ENCODE data around the gene ANAPC2. TPM values are rescaled to one million over a fixed set of nuclear protein-coding genes. Genes with fewer than 3 reads are reported as not detected.

The ANAPC2 gene
- total RNA-seq, 1 experiment from 2014 or later = 46.0 TPM

DNA sequence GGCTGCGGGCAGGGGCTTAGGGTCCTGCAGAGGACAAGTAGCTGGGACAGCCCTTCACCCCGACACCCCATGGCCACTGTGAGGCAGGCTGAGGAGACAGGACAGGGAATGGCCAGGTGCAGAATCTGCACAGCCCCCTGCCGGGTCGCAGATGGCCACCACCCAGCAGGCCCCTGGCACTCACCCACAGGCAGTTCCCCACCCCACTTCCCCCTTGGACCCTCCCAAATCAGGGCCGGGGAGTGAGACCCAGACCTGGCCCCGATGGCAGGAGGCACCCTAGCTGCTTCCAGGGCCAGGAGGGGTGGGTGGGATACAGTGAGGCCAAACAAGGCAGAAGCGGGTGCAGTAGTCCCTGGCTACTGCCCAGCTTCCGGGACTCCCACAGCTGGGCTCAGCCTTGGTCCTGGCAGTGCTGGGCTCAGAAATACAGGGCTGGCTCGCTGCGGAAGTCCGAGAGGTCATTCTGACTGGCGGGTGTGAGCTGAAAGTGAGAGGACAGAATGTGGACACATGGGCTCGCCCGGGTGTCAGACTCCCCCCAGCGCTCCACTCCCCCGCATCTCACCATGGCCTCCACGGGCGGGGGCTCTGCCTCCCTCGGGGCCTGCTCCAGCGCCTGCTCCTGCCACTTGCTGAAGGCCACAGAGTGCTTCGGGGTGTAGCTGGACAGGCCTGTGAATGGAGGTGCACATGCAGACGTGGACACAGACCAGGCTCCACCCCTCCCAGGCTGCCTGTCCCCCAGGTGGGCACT, 3.5 kb upstream of the ANAPC2 start:
- CTCF ChIA-PET = interaction anchor here (0.7 kb wide), 1 partner anchor 29 kb away, joined by 5 read pairs; no protein-coding TSS in a partner anchor
- intact Hi-C loops (cut with micrococcal nuclease; ENCODE audit: unreplicated experiment) = no loop called here
- no peak overlapping the region for H3K4me3 ChIP-seq (ENCODE audit: low read depth in 2 of 2, low read length in 2 of 2)

GRCh38 chr9:137191245-137191644, 2.9 kb upstream of the ANAPC2 start:
- BruUV-seq (replicated peaks) = no TSS peak
- ChIA-PET CTCF (interaction anchor here (0.7 kb wide), 1 partner anchor 28 kb away, joined by 5 read pairs; no protein-coding TSS in a partner anchor), POLR2A (interaction anchor here (0.7 kb wide), 1 partner anchor 127 kb away, joined by 5 read pairs; no protein-coding TSS in a partner anchor)
- DNase-seq (ENCODE audit: low read depth, low spot score) = no peak
- no peaks in the 10 kb centered on the region for H3K9me3 ChIP-seq (ENCODE audit: control insufficient read depth, insufficient read depth, low read depth, low read length)
- H3K4me3 ChIP-seq (ENCODE audit: low read depth in 2 of 2, low read length in 2 of 2) = no peak overlapping the region
- TF ChIP-seq SIN3A (IDR thresholded peaks at IDR 0.05; ENCODE audit: borderline replicate concordance, insufficient read depth, low read depth, low read length) (no peak), TCF7L2 (IDR thresholded peaks at IDR 0.05; ENCODE audit: low read depth, low read length) (no peak), POLR2AphosphoS5 (IDR thresholded peaks at IDR 0.05; ENCODE audit: low read depth, low read length) (no peak)
- TF ChIP-seq, protein P1, sequence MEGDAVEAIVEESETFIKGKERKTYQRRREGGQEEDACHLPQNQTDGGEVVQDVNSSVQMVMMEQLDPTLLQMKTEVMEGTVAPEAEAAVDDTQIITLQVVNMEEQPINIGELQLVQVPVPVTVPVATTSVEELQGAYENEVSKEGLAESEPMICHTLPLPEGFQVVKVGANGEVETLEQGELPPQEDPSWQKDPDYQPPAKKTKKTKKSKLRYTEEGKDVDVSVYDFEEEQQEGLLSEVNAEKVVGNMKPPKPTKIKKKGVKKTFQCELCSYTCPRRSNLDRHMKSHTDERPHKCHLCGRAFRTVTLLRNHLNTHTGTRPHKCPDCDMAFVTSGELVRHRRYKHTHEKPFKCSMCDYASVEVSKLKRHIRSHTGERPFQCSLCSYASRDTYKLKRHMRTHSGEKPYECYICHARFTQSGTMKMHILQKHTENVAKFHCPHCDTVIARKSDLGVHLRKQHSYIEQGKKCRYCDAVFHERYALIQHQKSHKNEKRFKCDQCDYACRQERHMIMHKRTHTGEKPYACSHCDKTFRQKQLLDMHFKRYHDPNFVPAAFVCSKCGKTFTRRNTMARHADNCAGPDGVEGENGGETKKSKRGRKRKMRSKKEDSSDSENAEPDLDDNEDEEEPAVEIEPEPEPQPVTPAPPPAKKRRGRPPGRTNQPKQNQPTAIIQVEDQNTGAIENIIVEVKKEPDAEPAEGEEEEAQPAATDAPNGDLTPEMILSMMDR (IDR thresholded peaks at IDR 0.05) = no peak
- TF ChIP-seq, protein P2, sequence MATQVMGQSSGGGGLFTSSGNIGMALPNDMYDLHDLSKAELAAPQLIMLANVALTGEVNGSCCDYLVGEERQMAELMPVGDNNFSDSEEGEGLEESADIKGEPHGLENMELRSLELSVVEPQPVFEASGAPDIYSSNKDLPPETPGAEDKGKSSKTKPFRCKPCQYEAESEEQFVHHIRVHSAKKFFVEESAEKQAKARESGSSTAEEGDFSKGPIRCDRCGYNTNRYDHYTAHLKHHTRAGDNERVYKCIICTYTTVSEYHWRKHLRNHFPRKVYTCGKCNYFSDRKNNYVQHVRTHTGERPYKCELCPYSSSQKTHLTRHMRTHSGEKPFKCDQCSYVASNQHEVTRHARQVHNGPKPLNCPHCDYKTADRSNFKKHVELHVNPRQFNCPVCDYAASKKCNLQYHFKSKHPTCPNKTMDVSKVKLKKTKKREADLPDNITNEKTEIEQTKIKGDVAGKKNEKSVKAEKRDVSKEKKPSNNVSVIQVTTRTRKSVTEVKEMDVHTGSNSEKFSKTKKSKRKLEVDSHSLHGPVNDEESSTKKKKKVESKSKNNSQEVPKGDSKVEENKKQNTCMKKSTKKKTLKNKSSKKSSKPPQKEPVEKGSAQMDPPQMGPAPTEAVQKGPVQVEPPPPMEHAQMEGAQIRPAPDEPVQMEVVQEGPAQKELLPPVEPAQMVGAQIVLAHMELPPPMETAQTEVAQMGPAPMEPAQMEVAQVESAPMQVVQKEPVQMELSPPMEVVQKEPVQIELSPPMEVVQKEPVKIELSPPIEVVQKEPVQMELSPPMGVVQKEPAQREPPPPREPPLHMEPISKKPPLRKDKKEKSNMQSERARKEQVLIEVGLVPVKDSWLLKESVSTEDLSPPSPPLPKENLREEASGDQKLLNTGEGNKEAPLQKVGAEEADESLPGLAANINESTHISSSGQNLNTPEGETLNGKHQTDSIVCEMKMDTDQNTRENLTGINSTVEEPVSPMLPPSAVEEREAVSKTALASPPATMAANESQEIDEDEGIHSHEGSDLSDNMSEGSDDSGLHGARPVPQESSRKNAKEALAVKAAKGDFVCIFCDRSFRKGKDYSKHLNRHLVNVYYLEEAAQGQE (IDR thresholded peaks at IDR 0.05; ENCODE audit: insufficient read depth in 1 of 2, low read depth in 2 of 2, low read length in 1 of 2) = no peak
- no peak overlapping the region for H3K27ac ChIP-seq (ENCODE audit: low read length)
- H3K4me1 ChIP-seq (ENCODE audit: control insufficient read depth, insufficient read depth, low read length) = peaks cover 41% of the 10 kb centered on the region
- intact Hi-C loops (cut with micrococcal nuclease; ENCODE audit: unreplicated experiment) = no loop called here
- no peaks in the 10 kb centered on the region; the same call in 1 of the 2 replicates for H3K36me3 ChIP-seq (ENCODE audit: control insufficient read depth, insufficient read depth, low read length)
- in situ Hi-C loops (cut with HindIII; ENCODE audit: low pct_unique_long_range_greater_than_20kb, low sequenced_read_pairs) = no loop called here
- no peak for ATAC-seq
- no peaks in the 10 kb centered on the region for H3K27me3 ChIP-seq (ENCODE audit: control insufficient read depth, insufficient read depth, low read length)

More for the DNA sequence above, 3.5 kb upstream of the ANAPC2 start:
- TF ChIP-seq, protein P1 (IDR thresholded peaks at IDR 0.05) = no peak
- TF ChIP-seq SIN3A (IDR thresholded peaks at IDR 0.05; ENCODE audit: borderline replicate concordance, insufficient read depth, low read depth, low read length) (no peak), TCF7L2 (IDR thresholded peaks at IDR 0.05; ENCODE audit: low read depth, low read length) (no peak), POLR2AphosphoS5 (IDR thresholded peaks at IDR 0.05; ENCODE audit: low read depth, low read length) (no peak)
- TF ChIP-seq, protein P2 (IDR thresholded peaks at IDR 0.05; ENCODE audit: insufficient read depth in 1 of 2, low read depth in 2 of 2, low read length in 1 of 2) = no peak
- Histone ChIP-seq H3K9me3 (ENCODE audit: control insufficient read depth, insufficient read depth, low read depth, low read length) (no peaks in the 10 kb centered on the region), H3K27ac (ENCODE audit: low read length) (no peak overlapping the region), H3K27me3 (ENCODE audit: control insufficient read depth, insufficient read depth, low read length) (no peaks in the 10 kb centered on the region), H3K4me1 (ENCODE audit: control insufficient read depth, insufficient read depth, low read length) (peaks cover 40% of the 10 kb centered on the region), H3K36me3 (ENCODE audit: control insufficient read depth, insufficient read depth, low read length) (no peaks in the 10 kb centered on the region; the same call in 1 of the 2 replicates)
- ATAC-seq = no peak
- DNase-seq (ENCODE audit: low read depth, low spot score) = no peak
- in situ Hi-C loops (cut with HindIII; ENCODE audit: low pct_unique_long_range_greater_than_20kb, low sequenced_read_pairs) = no loop called here
- POLR2A ChIA-PET = interaction anchor here (0.6 to 0.7 kb wide), 2 partner anchors 38 to 128 kb away, joined by 5 to 6 read pairs; no protein-coding TSS in a partner anchor
- BruUV-seq (replicated peaks) = no TSS peak

Measured in Panc1 (cell line).